ENCODE results near the gene ANAPC13.

The ANAPC13 gene

GRCh38 chr3:134448664-134449063 lies 37.1 kb downstream of the ANAPC13 start:
- H3K4me3 ChIP-seq (ENCODE audit: low read length) = no peak overlapping the region
- no peaks in the 10 kb centered on the region for H3K27me3 ChIP-seq (ENCODE audit: control insufficient read depth, insufficient read depth, low read length)
- H3K27ac ChIP-seq (ENCODE audit: low read length) = no peak overlapping the region
- H3K4me1 ChIP-seq (ENCODE audit: control insufficient read depth, low read depth, low read length) = peaks cover 6% of the 10 kb centered on the region
- no peaks in the 10 kb centered on the region for H3K9me3 ChIP-seq (ENCODE audit: control insufficient read depth, low read depth, low read length)
- H3K36me3 ChIP-seq (ENCODE audit: control insufficient read depth, low read depth, low read length) = no peaks in the 10 kb centered on the region
- no peak overlapping the region for H3K9ac ChIP-seq (ENCODE audit: low read length)

- H3K9me3 ChIP-seq (ENCODE audit: control insufficient read depth, low read depth, low read length) = no peaks in the 10 kb centered on the region
- no peak overlapping the region for H3K27ac ChIP-seq (ENCODE audit: low read length)
- no peak overlapping the region for H3K4me3 ChIP-seq (ENCODE audit: low read length)
- no peaks in the 10 kb centered on the region for H3K27me3 ChIP-seq (ENCODE audit: control insufficient read depth, insufficient read depth, low read length)
- no peaks in the 10 kb centered on the region for H3K36me3 ChIP-seq (ENCODE audit: control insufficient read depth, low read depth, low read length)
- peaks cover 3% of the 10 kb centered on the region for H3K4me1 ChIP-seq (ENCODE audit: control insufficient read depth, low read depth, low read length)
- H3K9ac ChIP-seq (ENCODE audit: low read length) = no peak overlapping the region
These were observed 38.4 kb downstream of the ANAPC13 start for GRCh38 chr3:134447351-134447750.

GRCh38 chr3:134446800-134447199 lies 39.0 kb downstream of the ANAPC13 start:
- Histone ChIP-seq H3K4me1 (ENCODE audit: control insufficient read depth, low read depth, low read length) (peaks cover 3% of the 10 kb centered on the region), H3K4me3 (ENCODE audit: low read length) (no peak overlapping the region), H3K36me3 (ENCODE audit: control insufficient read depth, low read depth, low read length) (no peaks in the 10 kb centered on the region), H3K9ac (ENCODE audit: low read length) (no peak overlapping the region), H3K9me3 (ENCODE audit: control insufficient read depth, low read depth, low read length) (no peaks in the 10 kb centered on the region), H3K27me3 (ENCODE audit: control insufficient read depth, insufficient read depth, low read length) (no peaks in the 10 kb centered on the region), H3K27ac (ENCODE audit: low read length) (no peak overlapping the region)

GRCh38 chr3:134445636-134446035 lies 40.1 kb downstream of the ANAPC13 start:
- peaks cover 3% of the 10 kb centered on the region for H3K4me1 ChIP-seq (ENCODE audit: control insufficient read depth, low read depth, low read length)
- H3K27me3 ChIP-seq (ENCODE audit: control insufficient read depth, insufficient read depth, low read length) = no peaks in the 10 kb centered on the region
- H3K27ac ChIP-seq (ENCODE audit: low read length) = no peak overlapping the region
- no peaks in the 10 kb centered on the region for H3K36me3 ChIP-seq (ENCODE audit: control insufficient read depth, low read depth, low read length)
- no peaks in the 10 kb centered on the region for H3K9me3 ChIP-seq (ENCODE audit: control insufficient read depth, low read depth, low read length)
- no peak overlapping the region for H3K4me3 ChIP-seq (ENCODE audit: low read length)
- H3K9ac ChIP-seq (ENCODE audit: low read length) = no peak overlapping the region

- peaks cover 3% of the 10 kb centered on the region for H3K4me1 ChIP-seq (ENCODE audit: control insufficient read depth, low read depth, low read length)
- H3K4me3 ChIP-seq (ENCODE audit: low read length) = no peak overlapping the region
- no peaks in the 10 kb centered on the region for H3K27me3 ChIP-seq (ENCODE audit: control insufficient read depth, insufficient read depth, low read length)
- no peaks in the 10 kb centered on the region for H3K9me3 ChIP-seq (ENCODE audit: control insufficient read depth, low read depth, low read length)
- no peak overlapping the region for H3K27ac ChIP-seq (ENCODE audit: low read length)
- no peaks in the 10 kb centered on the region for H3K36me3 ChIP-seq (ENCODE audit: control insufficient read depth, low read depth, low read length)
- H3K9ac ChIP-seq (ENCODE audit: low read length) = no peak overlapping the region
These were observed 40.7 kb downstream of the ANAPC13 start for GRCh38 chr3:134445095-134445494.

GRCh38 chr3:134441821-134442220 lies 44.0 kb downstream of the ANAPC13 start:
- Histone ChIP-seq H3K27me3 (ENCODE audit: control insufficient read depth, insufficient read depth, low read length) (no peaks in the 10 kb centered on the region), H3K9ac (ENCODE audit: low read length) (no peak overlapping the region), H3K9me3 (ENCODE audit: control insufficient read depth, low read depth, low read length) (no peaks in the 10 kb centered on the region), H3K4me1 (ENCODE audit: control insufficient read depth, low read depth, low read length) (no peaks in the 10 kb centered on the region), H3K27ac (ENCODE audit: low read length) (no peak overlapping the region), H3K4me3 (ENCODE audit: low read length) (no peak overlapping the region), H3K36me3 (ENCODE audit: control insufficient read depth, low read depth, low read length) (no peaks in the 10 kb centered on the region)

- Histone ChIP-seq H3K36me3 (ENCODE audit: control insufficient read depth, low read depth, low read length) (no peaks in the 10 kb centered on the region), H3K27ac (ENCODE audit: low read length) (no peak overlapping the region), H3K27me3 (ENCODE audit: control insufficient read depth, insufficient read depth, low read length) (no peaks in the 10 kb centered on the region), H3K9me3 (ENCODE audit: control insufficient read depth, low read depth, low read length) (no peaks in the 10 kb centered on the region), H3K4me1 (ENCODE audit: control insufficient read depth, low read depth, low read length) (no peaks in the 10 kb centered on the region), H3K9ac (ENCODE audit: low read length) (no peak overlapping the region), H3K4me3 (ENCODE audit: low read length) (no peak overlapping the region)
These were observed 44.5 kb downstream of the ANAPC13 start for GRCh38 chr3:134441321-134441720.

- no peaks in the 10 kb centered on the region for H3K36me3 ChIP-seq (ENCODE audit: control insufficient read depth, low read depth, low read length)
- H3K9ac ChIP-seq (ENCODE audit: low read length) = no peak overlapping the region
- no peaks in the 10 kb centered on the region for H3K27me3 ChIP-seq (ENCODE audit: control insufficient read depth, insufficient read depth, low read length)
- H3K9me3 ChIP-seq (ENCODE audit: control insufficient read depth, low read depth, low read length) = no peaks in the 10 kb centered on the region
- no peak overlapping the region for H3K27ac ChIP-seq (ENCODE audit: low read length)
- H3K4me3 ChIP-seq (ENCODE audit: low read length) = no peak overlapping the region
- H3K4me1 ChIP-seq (ENCODE audit: control insufficient read depth, low read depth, low read length) = no peaks in the 10 kb centered on the region
These were observed 48.5 kb downstream of the ANAPC13 start for GRCh38 chr3:134437211-134437752.

- H3K27ac ChIP-seq (ENCODE audit: low read length) = no peak overlapping the region
These were observed 53.5 kb downstream of the ANAPC13 start for GRCh38 chr3:134432236-134432635.

GRCh38 chr3:134430950-134431445 lies 54.8 kb downstream of the ANAPC13 start:
- Histone ChIP-seq H3K4me3 (ENCODE audit: low read length) (no peak overlapping the region), H3K4me1 (ENCODE audit: control insufficient read depth, low read depth, low read length) (no peaks in the 10 kb centered on the region), H3K9ac (ENCODE audit: low read length) (no peak overlapping the region), H3K36me3 (ENCODE audit: control insufficient read depth, low read depth, low read length) (no peaks in the 10 kb centered on the region), H3K27ac (ENCODE audit: low read length) (no peak overlapping the region), H3K27me3 (ENCODE audit: control insufficient read depth, insufficient read depth, low read length) (no peaks in the 10 kb centered on the region), H3K9me3 (ENCODE audit: control insufficient read depth, low read depth, low read length) (no peaks in the 10 kb centered on the region)

More at GRCh38 chr3:134432236-134432635, 53.5 kb downstream of the ANAPC13 start:
- no peak overlapping the region for H3K9ac ChIP-seq (ENCODE audit: low read length)
- H3K4me1 ChIP-seq (ENCODE audit: control insufficient read depth, low read depth, low read length) = no peaks in the 10 kb centered on the region
- H3K9me3 ChIP-seq (ENCODE audit: control insufficient read depth, low read depth, low read length) = no peaks in the 10 kb centered on the region
- H3K4me3 ChIP-seq (ENCODE audit: low read length) = no peak overlapping the region
- no peaks in the 10 kb centered on the region for H3K36me3 ChIP-seq (ENCODE audit: control insufficient read depth, low read depth, low read length)
- no peaks in the 10 kb centered on the region for H3K27me3 ChIP-seq (ENCODE audit: control insufficient read depth, insufficient read depth, low read length)

GRCh38 chr3:134430174-134430573 lies 55.6 kb downstream of the ANAPC13 start:
- Histone ChIP-seq H3K36me3 (ENCODE audit: control insufficient read depth, low read depth, low read length) (no peaks in the 10 kb centered on the region), H3K4me1 (ENCODE audit: control insufficient read depth, low read depth, low read length) (no peaks in the 10 kb centered on the region), H3K27me3 (ENCODE audit: control insufficient read depth, insufficient read depth, low read length) (no peaks in the 10 kb centered on the region), H3K9me3 (ENCODE audit: control insufficient read depth, low read depth, low read length) (no peaks in the 10 kb centered on the region), H3K9ac (ENCODE audit: low read length) (no peak overlapping the region), H3K4me3 (ENCODE audit: low read length) (no peak overlapping the region), H3K27ac (ENCODE audit: low read length) (no peak overlapping the region)

- no peaks in the 10 kb centered on the region for H3K36me3 ChIP-seq (ENCODE audit: control insufficient read depth, low read depth, low read length)
- H3K4me1 ChIP-seq (ENCODE audit: control insufficient read depth, low read depth, low read length) = no peaks in the 10 kb centered on the region
These were observed 57.4 kb downstream of the ANAPC13 start for GRCh38 chr3:134428401-134428800.

More at GRCh38 chr3:134428401-134428800, 57.4 kb downstream of the ANAPC13 start:
- Histone ChIP-seq H3K4me3 (ENCODE audit: low read length) (no peak overlapping the region), H3K9ac (ENCODE audit: low read length) (no peak overlapping the region), H3K27me3 (ENCODE audit: control insufficient read depth, insufficient read depth, low read length) (no peaks in the 10 kb centered on the region), H3K9me3 (ENCODE audit: control insufficient read depth, low read depth, low read length) (no peaks in the 10 kb centered on the region), H3K27ac (ENCODE audit: low read length) (no peak overlapping the region)

Data from iPS-18a (cell line).